ENCODE results near the gene TSSC4.

GRCh38 chr11:2409126-2409525 is 8.6 kb downstream of the TSSC4 start:
- TF ChIP-seq REST (IDR thresholded peaks at IDR 0.05; ENCODE audit: low read depth) (no peak), CREB1 (IDR thresholded peaks at IDR 0.05; ENCODE audit: low read depth) (no peak)
- TF ChIP-seq, protein P1, sequence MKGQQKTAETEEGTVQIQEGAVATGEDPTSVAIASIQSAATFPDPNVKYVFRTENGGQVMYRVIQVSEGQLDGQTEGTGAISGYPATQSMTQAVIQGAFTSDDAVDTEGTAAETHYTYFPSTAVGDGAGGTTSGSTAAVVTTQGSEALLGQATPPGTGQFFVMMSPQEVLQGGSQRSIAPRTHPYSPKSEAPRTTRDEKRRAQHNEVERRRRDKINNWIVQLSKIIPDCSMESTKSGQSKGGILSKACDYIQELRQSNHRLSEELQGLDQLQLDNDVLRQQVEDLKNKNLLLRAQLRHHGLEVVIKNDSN (IDR thresholded peaks at IDR 0.05), result no peak
